ENCODE measurements around the gene TXNRD1.

GRCh38 chr12:104340177-104340576, 124.6 kb downstream of the TXNRD1 start:
- no peak for TF ChIP-seq CTCF (IDR thresholded peaks at IDR 0.05)
- no peak for TF ChIP-seq EP300 (IDR thresholded peaks at IDR 0.05)
- TF ChIP-seq POLR2AphosphoS5 (IDR thresholded peaks at IDR 0.05), result no peak
